Left kidney (tissue), 2 donors: ENCODE data around the gene INKA1. TPM values are rescaled to one million over a fixed set of nuclear protein-coding genes. Genes with fewer than 3 reads are reported as not detected.
A peak's percentile ranks its signal among the peaks of the same experiment; 100 is the strongest.

Source experiments
- DNase-seq: peaks from one replicate; pipeline ENCODE4 v3.0.0-alpha.2; 2013
- polyA plus RNA-seq: library from polyadenylated mRNA; unstranded; fragments of 120-200 nt; gene quantifications from one replicate; pipeline ENCODE4 v1.2.1, GENCODE V29; 2013; ENCODE audit not compliant: insufficient read length

INKA1 gene
- polyA plus RNA-seq, 1 donor = 8.6 TPM

GRCh38 chr3:49785565-49786356 is 17.3 kb upstream of the INKA1 start:
- DNase-seq = no peak

- DNase-seq = peak; percentile 100
These were observed 16.5 kb upstream of the INKA1 start, which contains the start of gene IP6K1 for GRCh38 chr3:49786357-49787181. Gene IP6K1, minus strand, starts transcription at chr3:49786542. Its CDS starts 38,502 bp downstream, at chr3:49748040.

- DNase-seq = no peak
These were observed 15.9 kb upstream of the INKA1 start for GRCh38 chr3:49787182-49787464.

GRCh38 chr3:49787536-49787935 is 15.5 kb upstream of the INKA1 start:
- DNase-seq = no peak

- DNase-seq = no peak
These were observed 15.0 kb upstream of the INKA1 start for GRCh38 chr3:49788056-49788455.

- DNase-seq = no peak
These were observed 12.2 kb upstream of the INKA1 start for GRCh38 chr3:49790626-49791411.

GRCh38 chr3:49791571-49791970 is 11.5 kb upstream of the INKA1 start:
- DNase-seq = no peak

GRCh38 chr3:49792371-49793150 is 10.5 kb upstream of the INKA1 start:
- no peak for DNase-seq

GRCh38 chr3:49793486-49794085 is 9.5 kb upstream of the INKA1 start:
- no peak for DNase-seq

GRCh38 chr3:49794431-49794830 is 8.6 kb upstream of the INKA1 start:
- DNase-seq = no peak

GRCh38 chr3:49794926-49795905 is 7.8 kb upstream of the INKA1 start:
- no peak for DNase-seq

GRCh38 chr3:49799105-49799504 is 4.0 kb upstream of the INKA1 start:
- no peak for DNase-seq

GRCh38 chr3:49799761-49800160 is 3.3 kb upstream of the INKA1 start, which contains the start of gene CDHR4:
Gene CDHR4, minus strand, starts transcription at chr3:49799873. Its CDS starts 61 bp downstream, at chr3:49799812.
- DNase-seq = no peak

GRCh38 chr3:49801160-49801559 is 1.9 kb upstream of the INKA1 start:
- no peak for DNase-seq

GRCh38 chr3:49803465-49804140 is 542 bp downstream of the INKA1 start:
- no peak for DNase-seq

GRCh38 chr3:49804141-49805041 is 1.3 kb downstream of the INKA1 start:
- no peak for DNase-seq

- peak; percentile 75 for DNase-seq
These were observed 2.3 kb downstream of the INKA1 start for GRCh38 chr3:49805367-49805782.
